ENCODE measurements around the gene MAP2. TPM values are rescaled to one million over a fixed set of nuclear protein-coding genes. Genes with fewer than 3 reads are reported as not detected.

Gene MAP2
- total RNA-seq, 6 experiments from 2014 or later: 1.0 to 2.0 (median 1.6) TPM

GRCh38 chr2:209391776-209392401, 32.0 kb upstream of the MAP2 start:
- Mint-ChIP-seq H3K36me3 (ENCODE audit: low read depth) (no peaks in the 10 kb centered on the region), H3K27ac (no peak overlapping the region; the same call in 1 of the 2 replicates), H3K4me3 (no peak overlapping the region), H3K27me3 (ENCODE audit: insufficient read depth) (no peaks in the 10 kb centered on the region; the same call in 1 of the 2 replicates), H3K9me3 (no peaks in the 10 kb centered on the region), H3K4me1 (ENCODE audit: low read depth) (peaks cover 16% of the 10 kb centered on the region)
- TF ChIP-seq, protein P1, sequence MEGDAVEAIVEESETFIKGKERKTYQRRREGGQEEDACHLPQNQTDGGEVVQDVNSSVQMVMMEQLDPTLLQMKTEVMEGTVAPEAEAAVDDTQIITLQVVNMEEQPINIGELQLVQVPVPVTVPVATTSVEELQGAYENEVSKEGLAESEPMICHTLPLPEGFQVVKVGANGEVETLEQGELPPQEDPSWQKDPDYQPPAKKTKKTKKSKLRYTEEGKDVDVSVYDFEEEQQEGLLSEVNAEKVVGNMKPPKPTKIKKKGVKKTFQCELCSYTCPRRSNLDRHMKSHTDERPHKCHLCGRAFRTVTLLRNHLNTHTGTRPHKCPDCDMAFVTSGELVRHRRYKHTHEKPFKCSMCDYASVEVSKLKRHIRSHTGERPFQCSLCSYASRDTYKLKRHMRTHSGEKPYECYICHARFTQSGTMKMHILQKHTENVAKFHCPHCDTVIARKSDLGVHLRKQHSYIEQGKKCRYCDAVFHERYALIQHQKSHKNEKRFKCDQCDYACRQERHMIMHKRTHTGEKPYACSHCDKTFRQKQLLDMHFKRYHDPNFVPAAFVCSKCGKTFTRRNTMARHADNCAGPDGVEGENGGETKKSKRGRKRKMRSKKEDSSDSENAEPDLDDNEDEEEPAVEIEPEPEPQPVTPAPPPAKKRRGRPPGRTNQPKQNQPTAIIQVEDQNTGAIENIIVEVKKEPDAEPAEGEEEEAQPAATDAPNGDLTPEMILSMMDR (IDR thresholded peaks at IDR 0.05): no peak
- peak; percentile 54 for DNase-seq

DNA sequence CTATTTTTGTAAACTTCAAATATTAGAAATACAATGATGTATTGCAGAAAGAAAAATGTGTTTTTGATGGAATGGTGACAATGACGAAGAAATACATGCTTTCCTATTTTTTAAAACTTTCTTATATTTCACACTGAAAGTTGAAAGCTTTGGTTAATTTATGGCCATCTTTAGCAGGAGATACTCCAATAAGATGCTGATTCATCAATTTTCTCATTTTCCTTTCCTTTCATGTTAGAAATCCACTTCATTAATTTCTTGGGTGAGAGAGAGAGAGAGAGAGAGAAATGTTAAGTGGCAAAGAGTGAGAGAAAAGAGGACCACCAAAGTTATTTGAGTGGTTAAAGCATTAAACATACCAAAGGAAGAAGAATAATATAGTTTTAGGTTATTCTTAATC, 28.6 kb upstream of the MAP2 start:
- TF ChIP-seq, protein P1 (IDR thresholded peaks at IDR 0.05): no peak
- Mint-ChIP-seq H3K27ac (no peak overlapping the region), H3K9me3 (no peaks in the 10 kb centered on the region), H3K36me3 (ENCODE audit: low read depth) (no peaks in the 10 kb centered on the region), H3K27me3 (ENCODE audit: insufficient read depth) (no peaks in the 10 kb centered on the region; the same call in 1 of the 2 replicates), H3K4me3 (no peak overlapping the region), H3K4me1 (ENCODE audit: low read depth) (peaks cover 16% of the 10 kb centered on the region)
- no peak for DNase-seq

DNA sequence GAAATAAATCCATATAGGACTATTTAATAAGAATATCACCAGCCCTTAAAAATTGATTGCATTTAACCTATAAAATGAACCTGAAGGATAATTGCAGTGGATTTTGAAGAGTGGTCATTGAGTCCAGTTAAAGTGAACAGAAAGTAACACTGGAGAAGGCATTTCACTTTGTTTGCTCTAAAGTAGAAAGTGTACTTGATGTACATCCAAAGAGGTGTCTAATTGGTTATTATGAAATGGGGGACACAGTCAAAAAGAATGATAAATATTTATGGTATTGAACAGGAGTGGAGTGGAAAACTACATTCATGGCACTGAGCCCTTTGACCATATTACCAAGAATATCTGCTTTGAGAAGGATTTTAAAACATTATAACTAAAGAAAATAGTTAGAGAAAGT, 28.2 kb upstream of the MAP2 start:
- no peak for DNase-seq

GRCh38 chr2:209398463-209398862, 25.4 kb upstream of the MAP2 start:
- Mint-ChIP-seq H3K4me1 (ENCODE audit: low read depth) (peaks cover 6% of the 10 kb centered on the region; the same call in 1 of the 2 replicates), H3K4me3 (no peak overlapping the region), H3K27me3 (ENCODE audit: insufficient read depth) (no peaks in the 10 kb centered on the region; the same call in 1 of the 2 replicates), H3K36me3 (ENCODE audit: low read depth) (no peaks in the 10 kb centered on the region), H3K27ac (no peak overlapping the region), H3K9me3 (no peaks in the 10 kb centered on the region)
- no peak for DNase-seq
- TF ChIP-seq, protein P1 (IDR thresholded peaks at IDR 0.05): no peak

More for the DNA sequence above, 28.2 kb upstream of the MAP2 start:
- Mint-ChIP-seq H3K36me3 (ENCODE audit: low read depth) (no peaks in the 10 kb centered on the region), H3K27ac (no peak overlapping the region), H3K4me1 (ENCODE audit: low read depth) (peaks cover 16% of the 10 kb centered on the region), H3K9me3 (no peaks in the 10 kb centered on the region), H3K4me3 (no peak overlapping the region), H3K27me3 (ENCODE audit: insufficient read depth) (no peaks in the 10 kb centered on the region; the same call in 1 of the 2 replicates)
- TF ChIP-seq, protein P1 (IDR thresholded peaks at IDR 0.05): no peak

- TF ChIP-seq, protein P1 (IDR thresholded peaks at IDR 0.05): no peak
- no peak overlapping the region for H3K4me3 Mint-ChIP-seq
- no peak for DNase-seq
- H3K9me3 Mint-ChIP-seq: no peaks in the 10 kb centered on the region
- H3K4me1 Mint-ChIP-seq (ENCODE audit: low read depth): peaks cover 6% of the 10 kb centered on the region; the same call in 1 of the 2 replicates
- H3K27me3 Mint-ChIP-seq (ENCODE audit: insufficient read depth): no peaks in the 10 kb centered on the region
- H3K27ac Mint-ChIP-seq: no peak overlapping the region
- H3K36me3 Mint-ChIP-seq (ENCODE audit: low read depth): no peaks in the 10 kb centered on the region
Observed at GRCh38 chr2:209401788-209402187, 22.1 kb upstream of the MAP2 start.

All from HFFc6 (cell line).